ENCODE measurements around the gene DLGAP1.
"Not testable (repeated sequence)": the region's sequence is repeated elsewhere in the genome, so short reads cannot be mapped to it uniquely, and the experiment has no call there.

The DLGAP1 gene

DNA sequence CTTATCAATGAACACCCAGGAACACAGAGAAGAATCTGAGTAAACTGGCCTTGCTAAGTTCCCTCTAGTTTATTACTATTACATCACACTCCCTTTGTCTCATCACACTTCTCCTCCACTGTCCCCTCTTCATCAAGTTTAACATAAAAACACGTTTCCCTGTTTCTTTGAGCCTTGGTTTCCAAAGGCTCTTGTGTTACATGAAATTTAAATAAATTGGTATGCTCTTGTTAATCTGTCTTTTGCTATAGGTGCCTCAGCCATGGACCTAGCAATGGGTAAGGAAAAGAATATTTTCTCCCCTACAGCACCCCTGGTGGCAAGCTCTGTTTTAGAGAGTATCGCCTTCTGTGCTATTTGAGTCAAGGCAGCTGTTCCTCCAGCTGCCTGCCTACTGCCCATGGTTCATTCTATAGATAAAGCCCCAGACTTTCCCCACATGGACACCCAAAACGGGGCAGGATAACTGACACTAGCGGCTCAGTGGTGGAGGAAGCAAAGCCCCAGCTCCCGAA lies 973.4 kb downstream of the DLGAP1 start:
- peak; percentile 33 for DNase-seq (ENCODE audit: low spot score)
- in situ Hi-C loops (cut with MboI; ENCODE audit: low sequenced_read_pairs, unreplicated experiment) = no loop called here
- TF ChIP-seq, protein P1, sequence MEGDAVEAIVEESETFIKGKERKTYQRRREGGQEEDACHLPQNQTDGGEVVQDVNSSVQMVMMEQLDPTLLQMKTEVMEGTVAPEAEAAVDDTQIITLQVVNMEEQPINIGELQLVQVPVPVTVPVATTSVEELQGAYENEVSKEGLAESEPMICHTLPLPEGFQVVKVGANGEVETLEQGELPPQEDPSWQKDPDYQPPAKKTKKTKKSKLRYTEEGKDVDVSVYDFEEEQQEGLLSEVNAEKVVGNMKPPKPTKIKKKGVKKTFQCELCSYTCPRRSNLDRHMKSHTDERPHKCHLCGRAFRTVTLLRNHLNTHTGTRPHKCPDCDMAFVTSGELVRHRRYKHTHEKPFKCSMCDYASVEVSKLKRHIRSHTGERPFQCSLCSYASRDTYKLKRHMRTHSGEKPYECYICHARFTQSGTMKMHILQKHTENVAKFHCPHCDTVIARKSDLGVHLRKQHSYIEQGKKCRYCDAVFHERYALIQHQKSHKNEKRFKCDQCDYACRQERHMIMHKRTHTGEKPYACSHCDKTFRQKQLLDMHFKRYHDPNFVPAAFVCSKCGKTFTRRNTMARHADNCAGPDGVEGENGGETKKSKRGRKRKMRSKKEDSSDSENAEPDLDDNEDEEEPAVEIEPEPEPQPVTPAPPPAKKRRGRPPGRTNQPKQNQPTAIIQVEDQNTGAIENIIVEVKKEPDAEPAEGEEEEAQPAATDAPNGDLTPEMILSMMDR (IDR thresholded peaks at IDR 0.05; ENCODE audit: borderline replicate concordance, control extremely low read depth, extremely low read depth, insufficient read depth, missing control alignments) = no peak

DNA sequence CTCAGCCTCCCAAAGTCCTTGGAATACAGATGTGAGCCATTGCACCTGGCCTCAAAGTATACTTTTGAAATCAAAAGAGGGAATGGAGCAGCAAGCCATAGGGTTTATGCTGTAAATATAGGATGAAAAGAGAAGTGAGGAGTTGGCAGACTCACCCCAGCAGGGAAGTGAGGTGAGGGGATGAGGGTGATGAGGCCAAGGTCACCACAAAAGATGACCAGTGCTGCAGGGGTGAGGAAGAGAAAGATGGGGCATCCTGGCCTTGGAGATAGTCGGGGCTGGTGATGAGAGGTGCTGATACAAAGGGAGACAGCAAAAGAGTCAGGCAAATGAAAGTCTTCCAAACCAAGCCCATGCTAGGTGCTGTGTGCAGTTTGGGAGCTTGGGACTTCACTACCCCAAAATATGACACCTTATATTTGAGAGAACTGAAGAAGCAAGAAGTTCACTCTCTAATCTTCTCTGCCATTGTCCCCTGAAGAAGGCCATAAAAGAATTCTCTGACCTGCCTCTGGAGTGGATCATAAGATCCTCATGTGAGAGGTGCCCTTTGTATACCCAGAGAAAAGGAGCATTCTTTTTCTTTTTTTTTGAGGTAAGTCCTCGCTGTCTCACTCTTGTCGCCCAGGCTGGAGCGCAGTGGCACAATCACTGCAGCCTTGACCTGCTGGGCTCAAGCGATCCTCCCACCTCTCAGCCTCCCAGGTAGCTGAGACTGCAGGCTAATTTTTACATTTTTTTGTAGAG lies 974.1 kb downstream of the DLGAP1 start:
- in situ Hi-C loops (cut with MboI; ENCODE audit: low sequenced_read_pairs, unreplicated experiment) = no loop called here
- TF ChIP-seq, protein P1 (IDR thresholded peaks at IDR 0.05; ENCODE audit: borderline replicate concordance, control extremely low read depth, extremely low read depth, insufficient read depth, missing control alignments) = no peak
- no peak for DNase-seq (ENCODE audit: low spot score)

DNA sequence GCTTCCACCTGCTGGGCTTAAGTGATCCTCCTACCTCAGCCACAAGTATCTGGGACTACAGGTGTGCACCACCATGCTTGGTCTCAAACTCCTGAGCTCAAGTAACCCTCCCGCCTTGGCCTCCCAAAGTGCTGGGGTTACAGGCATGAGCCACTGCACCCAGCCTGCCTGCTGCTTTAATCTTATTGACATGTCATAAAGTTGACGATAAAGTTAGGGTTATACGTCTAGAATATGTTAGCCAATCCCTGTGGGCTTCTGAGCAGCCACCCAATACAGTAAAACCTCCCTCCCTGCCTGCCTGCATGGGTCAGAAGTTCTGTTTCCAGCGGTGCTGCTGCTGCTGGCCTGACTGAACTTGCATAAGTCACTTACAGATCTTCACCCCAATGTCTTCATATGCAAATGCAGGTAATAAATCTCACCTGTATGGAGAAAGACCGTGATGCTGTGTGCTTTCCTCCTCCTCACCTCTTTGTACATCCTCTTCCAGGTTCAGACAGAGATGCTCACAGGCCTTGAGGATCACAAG lies 975.1 kb downstream of the DLGAP1 start:
- TF ChIP-seq, protein P1 (IDR thresholded peaks at IDR 0.05; ENCODE audit: borderline replicate concordance, control extremely low read depth, extremely low read depth, insufficient read depth, missing control alignments) = no peak
- in situ Hi-C loops (cut with MboI; ENCODE audit: low sequenced_read_pairs, unreplicated experiment) = no loop called here
- no peak for DNase-seq (ENCODE audit: low spot score)

DNA sequence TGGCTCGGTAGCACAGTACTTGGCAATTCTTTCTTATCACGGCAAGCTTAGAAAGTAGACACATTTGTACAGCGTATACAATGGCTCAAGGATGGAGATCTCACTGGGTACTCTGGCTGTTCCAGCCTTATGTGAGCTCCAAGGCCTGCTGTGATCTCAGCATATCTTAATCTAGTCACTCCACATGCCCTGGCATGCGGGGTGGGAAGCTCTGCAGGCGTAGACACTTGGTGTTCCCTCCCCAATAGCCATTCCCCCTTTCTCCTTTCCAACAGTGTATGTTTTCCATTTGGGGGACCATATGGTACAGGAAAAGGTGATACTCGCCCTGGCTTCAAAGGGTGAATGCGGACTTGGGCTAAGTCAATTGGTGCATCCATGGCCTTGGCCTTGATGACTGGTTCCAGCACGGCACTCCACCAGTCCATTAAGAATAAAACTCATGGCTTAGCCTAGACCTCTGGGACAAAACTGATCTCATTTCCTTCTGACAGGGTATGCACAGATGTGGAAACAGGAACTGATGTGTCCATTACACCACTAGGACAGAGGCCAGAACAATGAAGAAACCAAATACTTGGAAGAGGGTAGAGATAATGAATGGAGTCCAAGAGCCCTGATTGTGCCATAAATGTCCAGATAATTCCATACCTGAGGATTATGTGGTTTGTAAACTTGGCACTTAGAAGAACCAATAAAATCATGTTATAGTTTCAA lies 976.7 kb downstream of the DLGAP1 start:
- no peak for DNase-seq (ENCODE audit: low spot score)

DNA sequence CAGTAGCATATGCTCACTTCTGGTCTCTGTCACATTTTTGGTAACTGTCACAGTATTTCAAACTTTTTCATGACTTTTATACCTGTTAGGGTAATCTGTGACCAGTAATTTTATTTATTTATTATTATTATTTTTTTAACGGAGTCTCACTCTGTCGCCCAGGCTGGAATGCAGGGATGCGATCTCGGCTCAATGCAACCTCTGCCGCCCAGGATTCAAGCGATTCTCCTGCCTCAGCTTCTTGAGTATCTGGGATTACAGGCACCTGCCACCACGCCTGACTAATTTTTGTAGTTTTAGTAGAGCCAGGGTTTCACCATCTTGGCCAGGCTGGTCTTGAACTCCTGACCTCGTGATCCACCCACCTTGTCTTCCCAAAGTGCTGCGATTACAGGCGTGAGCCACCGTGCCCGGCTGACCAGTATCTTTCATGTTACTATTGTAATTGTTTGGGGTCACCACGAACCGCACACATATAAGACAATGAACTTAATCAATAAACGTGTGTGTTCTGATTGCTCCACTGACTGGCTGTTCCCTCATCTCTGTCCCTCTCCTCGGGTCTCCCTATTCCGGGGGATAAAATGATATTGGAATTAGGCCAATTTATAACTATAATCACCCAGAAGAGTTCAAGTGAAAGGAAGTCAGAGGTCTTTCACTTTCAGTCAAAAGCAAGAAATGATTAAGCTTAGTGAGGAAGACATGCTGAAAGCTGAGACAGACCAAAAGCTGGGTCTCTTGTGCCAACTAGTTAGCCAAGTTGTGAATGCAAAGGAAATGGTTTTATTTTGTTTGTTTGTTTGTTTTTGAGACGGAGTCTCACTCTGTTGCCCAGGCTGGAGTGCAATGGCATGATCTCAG lies 982.2 kb downstream of the DLGAP1 start:
- in situ Hi-C loops (cut with MboI; ENCODE audit: low sequenced_read_pairs, unreplicated experiment) = no loop called here
- TF ChIP-seq, protein P1 (IDR thresholded peaks at IDR 0.05; ENCODE audit: borderline replicate concordance, control extremely low read depth, extremely low read depth, insufficient read depth, missing control alignments) = no peak
- no peak for DNase-seq (ENCODE audit: low spot score)

More for the DNA sequence above, 976.7 kb downstream of the DLGAP1 start:
- in situ Hi-C loops (cut with MboI; ENCODE audit: low sequenced_read_pairs, unreplicated experiment) = no loop called here
- TF ChIP-seq, protein P1 (IDR thresholded peaks at IDR 0.05; ENCODE audit: borderline replicate concordance, control extremely low read depth, extremely low read depth, insufficient read depth, missing control alignments) = no peak

DNA sequence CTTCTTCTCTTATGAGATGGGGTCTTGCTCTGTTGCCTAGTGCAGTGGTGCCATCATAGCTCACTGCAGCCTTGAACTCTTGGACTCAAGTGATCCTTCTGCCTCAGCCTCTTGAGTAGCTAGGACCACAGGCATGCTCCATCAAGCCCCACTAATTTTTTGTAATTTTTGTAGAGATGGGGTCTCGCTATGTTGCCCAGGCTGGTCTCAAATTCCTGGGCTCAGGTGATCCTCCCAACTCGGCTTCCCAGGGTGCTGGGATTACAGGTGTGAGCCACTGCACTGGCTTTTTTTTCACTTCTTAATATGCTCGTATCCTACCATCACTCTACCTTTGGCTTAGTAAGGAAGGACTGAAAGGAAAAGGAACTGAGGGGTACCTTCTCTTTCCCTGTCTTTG lies 983.0 kb downstream of the DLGAP1 start:
- DNase-seq (ENCODE audit: low spot score); in situ Hi-C loops (cut with MboI; ENCODE audit: low sequenced_read_pairs, unreplicated experiment): not testable (repeated sequence)
